A549 (cell line): ENCODE data around the gene IGF1R. TPM values are rescaled to one million over a fixed set of nuclear protein-coding genes. Genes with fewer than 3 reads are reported as not detected.

Experiments
- ATAC-seq, 2 experiments: fragments of 200-7000 bp in 1 of 2; fragments of >200 bp in 1 of 2; cut with Nextera tagmentation in 1 of 2; cut with Tn5 transposase in 1 of 2; 3 replicates each; pipeline versions ENCODE4 v1.8.0 to v1.9.1; 2018 to 2020; ENCODE audit warnings: mild to moderate bottlenecking in 1 of 2, moderate library complexity in 1 of 2
- CTCF ChIA-PET: fragments of 300-600 bp; sonication (Branson Sonifier 250); formaldehyde crosslinking; extraction: SDS; loops from one replicate; lab custom pipeline; 2021; ENCODE audit warnings: antibody characterized with exemption, inconsistent platforms; lab: Yijun Ruan, JAX
- POLR2A ChIA-PET: fragments of 350-600 bp; formaldehyde crosslinking; extraction: SDS; loops from one replicate; lab custom pipeline; 2021; ENCODE audit warnings: antibody characterized with exemption, inconsistent platforms; lab: Yijun Ruan, JAX
- DNase-seq, 2 experiments: peaks; one replicate each; pipeline versions ENCODE4 v3.0.0 to v3.0.0-alpha.2; 2011 to 2016; ENCODE audit warnings: low read depth in 1 of 2, low spot score in 1 of 2
- FAIRE-seq: peaks from 2 replicates; lab custom pipeline; 2011; peaks lifted over from hg19 to GRCh38; lab: Jason Lieb, UNC
- H3K27ac ChIP-seq, 2 experiments: fragments of >200 bp; sonication (Bioruptor Twin); formaldehyde crosslinking; 3 replicates each; pipeline ENCODE4 v1.5.1; 2016 to 2017
- H3K4me1 ChIP-seq: fragments of >200 bp; sonication (Bioruptor Twin); formaldehyde crosslinking; 3 replicates; pipeline ENCODE4 v1.6.1; 2016
- H3K4me2 ChIP-seq: fragments of >200 bp; sonication (Bioruptor Twin); formaldehyde crosslinking; 3 replicates; pipeline ENCODE4 v1.6.1; 2016
- H3K4me3 ChIP-seq: fragments of >200 bp; sonication (Bioruptor Twin); formaldehyde crosslinking; 3 replicates; pipeline ENCODE4 v1.5.1; 2016
- H3K9me3 ChIP-seq: fragments of >200 bp; sonication (Bioruptor Twin); formaldehyde crosslinking; 3 replicates; pipeline ENCODE4 v1.6.1; 2016
- BHLHE40 ChIP-seq: IDR thresholded peaks from 2 replicates; pipeline ENCODE4 v1.6.1; 2012; ENCODE audit warnings: low read depth, low read length, inconsistent platforms
- CEBPB ChIP-seq, 2 experiments: fragments of >200 bp in 1 of 2; sonication (Bioruptor Twin) in 1 of 2; formaldehyde crosslinking in 1 of 2; IDR thresholded peaks; 2 replicates each; pipeline ENCODE4 v1.6.1; 2012 to 2016
- CHD4 ChIP-seq: fragments of 200-600 bp; sonication (generic); IDR thresholded peaks from 2 replicates; pipeline ENCODE4 v1.6.1; 2016; ENCODE audit warnings: antibody characterized with exemption, mild to moderate bottlenecking, borderline replicate concordance
- EHF ChIP-seq: fragments of 250-450 bp; sonication (Bioruptor Pico); IDR thresholded peaks from 2 replicates; pipeline ENCODE4 v1.5.0; 2020; ENCODE audit warnings: mild to moderate bottlenecking
- EHMT2 ChIP-seq: fragments of 200-600 bp; sonication (generic); IDR thresholded peaks from 2 replicates; pipeline ENCODE4 v1.6.1; 2016; ENCODE audit warnings: antibody characterized with exemption, low read depth, mild to moderate bottlenecking, moderate library complexity
- EP300 ChIP-seq, 2 experiments: fragments of >200 bp; sonication (Bioruptor Twin); formaldehyde crosslinking; IDR thresholded peaks; 2 replicates in 1 of 2; 3 replicates in 1 of 2; pipeline ENCODE4 v1.6.1; 2016 to 2017
- ESRRA ChIP-seq: fragments of 150-350 bp; IDR thresholded peaks from 2 replicates; pipeline ENCODE4 v1.6.1; 2014; ENCODE audit warnings: mild to moderate bottlenecking, low read length, borderline replicate concordance
- FOSB ChIP-seq: fragments of 250-450 bp; sonication (Bioruptor Pico); IDR thresholded peaks from 2 replicates; pipeline ENCODE4 v1.5.0; 2020; ENCODE audit warnings: mild to moderate bottlenecking, moderate library complexity
- FOXS1 ChIP-seq: fragments of 250-450 bp; sonication (Bioruptor Pico); IDR thresholded peaks from 2 replicates; pipeline ENCODE4 v1.5.0; 2020; ENCODE audit warnings: mild to moderate bottlenecking, moderate library complexity
- HEYL ChIP-seq: fragments of 250-450 bp; sonication (Bioruptor Pico); IDR thresholded peaks from 2 replicates; pipeline ENCODE4 v1.8.0; 2021; ENCODE audit warnings: mild to moderate bottlenecking, moderate library complexity
- JUN ChIP-seq, 2 experiments: fragments of >200 bp; sonication (Bioruptor Twin); formaldehyde crosslinking; IDR thresholded peaks; 2 replicates in 1 of 2; 3 replicates in 1 of 2; pipeline ENCODE4 v1.6.1; 2016 to 2017
- MYC ChIP-seq: IDR thresholded peaks from 2 replicates; pipeline ENCODE4 v1.6.1; 2012; ENCODE audit warnings: mild to moderate bottlenecking, inconsistent platforms, low read length, improper control_type of control experiment, borderline replicate concordance
- NFE2L2 ChIP-seq: fragments of 150-350 bp; conservative IDR thresholded peaks from 2 replicates; pipeline ENCODE4 v1.6.1; 2014; ENCODE audit warnings: low read length
- NPAS2 ChIP-seq: fragments of 250-450 bp; sonication (Bioruptor Pico); IDR thresholded peaks from 2 replicates; pipeline ENCODE4 v1.8.0; 2022; ENCODE audit warnings: mild to moderate bottlenecking, moderate library complexity, borderline replicate concordance
- PHF8 ChIP-seq: fragments of 200-600 bp; sonication (generic); IDR thresholded peaks from 2 replicates; pipeline ENCODE4 v1.6.1; 2016; ENCODE audit warnings: low read depth, mild to moderate bottlenecking, antibody characterized with exemption, moderate library complexity, borderline replicate concordance
- POLR2AphosphoS2 ChIP-seq: conservative IDR thresholded peaks from 2 replicates; pipeline ENCODE4 v1.6.1; 2012; ENCODE audit warnings: low read length, improper control_type of control experiment, inconsistent platforms
- RCOR1 ChIP-seq: fragments of 150-350 bp; IDR thresholded peaks from 2 replicates; pipeline ENCODE4 v1.6.1; 2014; ENCODE audit warnings: antibody characterized with exemption, low read length, low read depth
- SREBF2 ChIP-seq: fragments of 450-650 bp; IDR thresholded peaks from 2 replicates; pipeline ENCODE4 v1.6.1; 2014; ENCODE audit warnings: mild to moderate bottlenecking, moderate library complexity
- TP53 ChIP-seq: fragments of 250-450 bp; sonication (Bioruptor Pico); IDR thresholded peaks from 2 replicates; pipeline ENCODE4 v1.5.0; 2021; ENCODE audit warnings: mild to moderate bottlenecking, moderate library complexity
- ZC3H11A ChIP-seq: fragments of 450-650 bp; IDR thresholded peaks from 2 replicates; pipeline ENCODE4 v1.6.1; 2014; ENCODE audit warnings: antibody characterized with exemption, mild to moderate bottlenecking
- ZFP36 ChIP-seq: fragments of 450-650 bp; IDR thresholded peaks from 2 replicates; pipeline ENCODE4 v1.6.1; 2014; ENCODE audit warnings: borderline replicate concordance; ENCODE audit not compliant: partially characterized antibody
- WGBS: methylation state at CpG from one replicate; pipeline ENCODE4 v1.1.6; 2017; ENCODE audit errors: missing lambda C conversion rate; 5-methylcytosine and 5-hydroxymethylcytosine counted together
- polyA plus RNA-seq, 4 experiments: library from polyadenylated mRNA; depleted of rRNA in 3 of 4; stranded (reverse); fragments of >200 nt; fragmentation: RNase III in 1 of 4; extraction: RNeasy Plus Mini Kit Qiagen cat#74134 plus additional on column Dnase treatment in 1 of 4; gene quantifications; 2 replicates in 3 of 4; 3 replicates in 1 of 4; pipeline ENCODE4 v1.2.3, GENCODE V29; 2011 to 2017
- TF ChIP-seq, protein P1 (sequence below): fragments of 150-350 bp; IDR thresholded peaks from 2 replicates; pipeline ENCODE4 v1.6.1; 2014; ENCODE audit warnings: low read depth, mild to moderate bottlenecking, low read length
- TF ChIP-seq, protein P2 (sequence below): IDR thresholded peaks from 2 replicates; pipeline ENCODE4 v1.6.1; 2012
- TF ChIP-seq, protein P3 (sequence below): fragments of 250-450 bp; sonication (Bioruptor Pico); IDR thresholded peaks from 2 replicates; pipeline ENCODE4 v1.5.0; 2021; ENCODE audit warnings: mild to moderate bottlenecking, moderate library complexity, borderline replicate concordance
- TF ChIP-seq, protein P4 (sequence below): IDR thresholded peaks from 2 replicates; pipeline ENCODE4 v1.6.1; 2012

The IGF1R gene
- polyA plus RNA-seq, 2 of the 4 experiments (the other 2 are of a cell fraction), result 42.6 to 69.5 TPM

DNA sequence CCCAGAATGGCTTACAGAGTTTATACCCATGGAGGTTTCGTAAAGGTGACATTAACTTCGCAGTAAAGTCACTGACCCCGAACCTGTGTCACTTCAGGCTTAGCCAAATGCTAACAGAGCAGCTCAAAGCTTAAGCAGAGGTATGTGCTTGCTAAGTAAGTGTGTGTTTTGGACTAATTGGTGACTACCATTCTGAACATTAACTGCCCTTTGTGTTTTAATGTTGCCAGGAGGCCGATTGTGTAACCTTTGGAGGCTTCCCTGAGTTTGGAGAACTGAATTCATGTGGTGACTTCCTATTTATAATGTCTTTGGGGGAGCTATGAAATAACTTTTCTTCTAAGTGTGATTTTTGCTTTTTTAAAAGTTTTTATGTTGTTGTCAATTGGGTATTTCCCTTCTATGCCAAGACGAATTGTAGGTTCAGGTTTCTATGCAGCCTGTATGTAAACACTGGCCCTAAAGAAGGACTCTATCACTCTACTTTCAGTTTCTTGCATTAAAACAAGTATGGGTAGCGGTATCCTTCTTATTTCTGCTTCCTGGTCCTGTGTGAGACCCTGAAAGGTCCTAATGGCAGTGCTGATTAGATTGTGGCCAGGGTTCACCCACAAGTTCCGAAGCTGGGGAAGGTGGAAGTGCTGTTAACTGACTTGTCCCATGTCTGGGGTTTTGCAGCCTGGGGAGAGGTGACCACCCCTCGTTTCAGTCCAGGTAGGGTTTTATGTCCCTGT lies 86.3 kb downstream of the IGF1R start:
- CTCF ChIA-PET, result interaction anchor here (0.6 to 1.5 kb wide), 4 partner anchors 20 to 116 kb away, joined by 3 to 5 read pairs (median 4); no protein-coding TSS in a partner anchor
- Histone ChIP-seq H3K27ac (peak overlapping the region in 1 of 2 experiments; percentile 30; a peak in 3 of 6 replicates), H3K4me3 (no peak overlapping the region), H3K4me1 (peaks cover 79% of the 10 kb centered on the region), H3K9me3 (no peaks in the 10 kb centered on the region), H3K4me2 (peak overlapping the region; percentile 54)
- FAIRE-seq, result no peak
- POLR2A ChIA-PET, result no interaction called here
- no peak for ATAC-seq
- no peak for DNase-seq
- TF ChIP-seq PHF8 (no peak), CEBPB (IDR thresholded peaks at IDR 0.05) (peak in 1 of 2 experiments; percentile 58; a peak in 2 of 4 replicates), MYC (no peak)
- TF ChIP-seq, protein P1, sequence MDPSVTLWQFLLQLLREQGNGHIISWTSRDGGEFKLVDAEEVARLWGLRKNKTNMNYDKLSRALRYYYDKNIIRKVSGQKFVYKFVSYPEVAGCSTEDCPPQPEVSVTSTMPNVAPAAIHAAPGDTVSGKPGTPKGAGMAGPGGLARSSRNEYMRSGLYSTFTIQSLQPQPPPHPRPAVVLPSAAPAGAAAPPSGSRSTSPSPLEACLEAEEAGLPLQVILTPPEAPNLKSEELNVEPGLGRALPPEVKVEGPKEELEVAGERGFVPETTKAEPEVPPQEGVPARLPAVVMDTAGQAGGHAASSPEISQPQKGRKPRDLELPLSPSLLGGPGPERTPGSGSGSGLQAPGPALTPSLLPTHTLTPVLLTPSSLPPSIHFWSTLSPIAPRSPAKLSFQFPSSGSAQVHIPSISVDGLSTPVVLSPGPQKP, result no peak
- WGBS, result 72% methylated on average over 8 of the region's 8 CpGs

DNA sequence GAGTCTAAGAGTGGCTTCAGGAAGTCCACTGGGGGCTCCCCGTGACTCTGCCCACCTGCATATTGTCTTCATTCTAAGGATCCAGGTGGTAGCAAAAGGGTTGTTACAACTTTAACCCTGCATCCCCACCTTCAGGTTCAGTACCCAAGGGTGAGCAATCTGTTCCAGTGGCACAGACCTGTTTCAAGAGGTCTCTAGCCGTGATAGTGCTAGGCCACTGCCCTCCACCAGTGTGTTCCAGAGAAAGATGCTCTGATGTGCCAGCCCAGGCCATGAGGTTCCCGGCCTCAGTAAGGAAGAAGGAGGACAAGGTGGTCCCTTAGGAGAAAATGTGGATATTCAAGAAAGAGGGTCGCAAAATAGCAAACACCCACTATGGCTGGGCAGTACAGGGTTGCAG lies 87.0 kb downstream of the IGF1R start:
- WGBS, result 86% methylated on average over 4 of the region's 4 CpGs
- ATAC-seq, result peak; percentile 41; a peak in 4 of 6 replicates
- ChIA-PET POLR2A (no interaction called here), CTCF (interaction anchor here (0.6 to 2.1 kb wide), 5 partner anchors 19 to 116 kb away, joined by 3 to 5 read pairs (median 4); no protein-coding TSS in a partner anchor)
- peaks cover 77% of the 10 kb centered on the region for H3K4me1 ChIP-seq
- TF ChIP-seq EHF (CRISPR knock-in tag) (no peak), HEYL (no peak), POLR2AphosphoS2 (no peak), JUN (IDR thresholded peaks at IDR 0.05) (0 out of 5 replicates have a peak, but pooled peaks of 1 of the 2 experiments have one; percentile 7), CHD4 (no peak)
- no peaks in the 10 kb centered on the region for H3K9me3 ChIP-seq
- H3K4me2 ChIP-seq, result peak overlapping the region; percentile 54; the same call in 2 of the 3 replicates
- H3K4me3 ChIP-seq, result no peak overlapping the region
- H3K27ac ChIP-seq, result peak overlapping the region in 1 of 2 experiments; percentile 20; a peak in 2 of 6 replicates
- DNase-seq, result no peak
- no peak for FAIRE-seq

DNA sequence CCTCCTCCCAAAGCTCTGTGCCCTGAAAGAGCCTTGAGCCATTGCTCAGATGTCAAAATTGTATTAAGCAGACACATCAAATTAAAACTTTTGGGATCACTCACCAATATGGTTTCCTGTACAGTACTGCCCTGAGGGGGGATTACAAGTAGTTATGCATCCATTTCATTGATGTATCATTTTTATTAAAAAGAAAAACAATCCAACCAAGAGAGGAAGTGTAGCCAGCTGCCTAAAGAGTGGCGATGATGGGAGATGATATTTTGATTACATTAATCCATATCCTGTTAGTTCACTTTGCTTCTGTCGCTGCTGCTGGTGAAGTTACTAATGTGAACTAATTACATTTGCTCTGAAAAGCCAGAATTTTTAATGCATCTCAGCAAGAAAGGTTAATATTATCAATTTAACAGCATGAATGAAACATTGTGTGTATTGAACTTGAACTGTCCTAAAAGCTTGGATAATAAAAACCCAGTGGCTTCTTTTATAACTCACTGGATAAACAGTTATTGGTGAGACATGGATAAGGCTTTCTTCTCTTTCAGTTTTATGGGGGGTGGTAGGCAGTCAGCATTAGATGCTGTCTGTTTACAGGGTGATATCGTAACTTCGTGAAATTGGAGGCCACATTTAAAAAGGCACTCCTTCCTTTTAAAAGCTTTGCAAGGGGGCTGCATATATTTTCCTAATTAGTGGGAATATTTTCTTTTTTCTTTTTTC lies 87.7 kb downstream of the IGF1R start:
- ATAC-seq (no peak), FAIRE-seq (no peak), DNase-seq (no peak)
- Histone ChIP-seq H3K27ac (no peak overlapping the region), H3K4me3 (no peak overlapping the region), H3K4me2 (peak overlapping the region; percentile 4; the same call in 1 of the 3 replicates), H3K4me1 (peaks cover 77% of the 10 kb centered on the region), H3K9me3 (no peaks in the 10 kb centered on the region)
- 89% methylated on average over 4 of the region's 4 CpGs for WGBS
- ChIA-PET CTCF (interaction anchor here (0.8 to 2.1 kb wide), 5 partner anchors 11 to 115 kb away, joined by 3 to 6 read pairs (median 5); no protein-coding TSS in a partner anchor), POLR2A (no interaction called here)
- TF ChIP-seq, protein P2, sequence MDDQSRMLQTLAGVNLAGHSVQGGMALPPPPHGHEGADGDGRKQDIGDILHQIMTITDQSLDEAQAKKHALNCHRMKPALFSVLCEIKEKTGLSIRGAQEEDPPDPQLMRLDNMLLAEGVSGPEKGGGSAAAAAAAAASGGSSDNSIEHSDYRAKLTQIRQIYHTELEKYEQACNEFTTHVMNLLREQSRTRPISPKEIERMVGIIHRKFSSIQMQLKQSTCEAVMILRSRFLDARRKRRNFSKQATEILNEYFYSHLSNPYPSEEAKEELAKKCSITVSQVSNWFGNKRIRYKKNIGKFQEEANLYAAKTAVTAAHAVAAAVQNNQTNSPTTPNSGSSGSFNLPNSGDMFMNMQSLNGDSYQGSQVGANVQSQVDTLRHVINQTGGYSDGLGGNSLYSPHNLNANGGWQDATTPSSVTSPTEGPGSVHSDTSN, result no peak
- TF ChIP-seq FOXS1 (CRISPR knock-in tag) (no peak), SREBF2 (no peak), HEYL (no peak), TP53 (CRISPR knock-in tag) (no peak), CHD4 (no peak), ESRRA (no peak), POLR2AphosphoS2 (no peak), EHMT2 (no peak), FOSB (no peak), ZC3H11A (no peak), NFE2L2 (no peak), EP300 (IDR thresholded peaks at IDR 0.05) (no peak), BHLHE40 (no peak), NPAS2 (CRISPR knock-in tag) (no peak), ZFP36 (no peak), JUN (IDR thresholded peaks at IDR 0.05) (no peak), RCOR1 (no peak)
- TF ChIP-seq, protein P3, sequence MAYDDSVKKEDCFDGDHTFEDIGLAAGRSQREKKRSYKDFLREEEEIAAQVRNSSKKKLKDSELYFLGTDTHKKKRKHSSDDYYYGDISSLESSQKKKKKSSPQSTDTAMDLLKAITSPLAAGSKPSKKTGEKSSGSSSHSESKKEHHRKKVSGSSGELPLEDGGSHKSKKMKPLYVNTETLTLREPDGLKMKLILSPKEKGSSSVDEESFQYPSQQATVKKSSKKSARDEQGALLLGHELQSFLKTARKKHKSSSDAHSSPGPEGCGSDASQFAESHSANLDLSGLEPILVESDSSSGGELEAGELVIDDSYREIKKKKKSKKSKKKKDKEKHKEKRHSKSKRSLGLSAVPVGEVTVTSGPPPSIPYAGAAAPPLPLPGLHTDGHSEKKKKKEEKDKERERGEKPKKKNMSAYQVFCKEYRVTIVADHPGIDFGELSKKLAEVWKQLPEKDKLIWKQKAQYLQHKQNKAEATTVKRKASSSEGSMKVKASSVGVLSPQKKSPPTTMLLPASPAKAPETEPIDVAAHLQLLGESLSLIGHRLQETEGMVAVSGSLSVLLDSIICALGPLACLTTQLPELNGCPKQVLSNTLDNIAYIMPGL (CRISPR knock-in tag), result no peak
- TF ChIP-seq, protein P4, sequence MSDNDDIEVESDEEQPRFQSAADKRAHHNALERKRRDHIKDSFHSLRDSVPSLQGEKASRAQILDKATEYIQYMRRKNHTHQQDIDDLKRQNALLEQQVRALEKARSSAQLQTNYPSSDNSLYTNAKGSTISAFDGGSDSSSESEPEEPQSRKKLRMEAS, result no peak
